ENCODE measurements around the gene JUP.

The JUP gene

DNA sequence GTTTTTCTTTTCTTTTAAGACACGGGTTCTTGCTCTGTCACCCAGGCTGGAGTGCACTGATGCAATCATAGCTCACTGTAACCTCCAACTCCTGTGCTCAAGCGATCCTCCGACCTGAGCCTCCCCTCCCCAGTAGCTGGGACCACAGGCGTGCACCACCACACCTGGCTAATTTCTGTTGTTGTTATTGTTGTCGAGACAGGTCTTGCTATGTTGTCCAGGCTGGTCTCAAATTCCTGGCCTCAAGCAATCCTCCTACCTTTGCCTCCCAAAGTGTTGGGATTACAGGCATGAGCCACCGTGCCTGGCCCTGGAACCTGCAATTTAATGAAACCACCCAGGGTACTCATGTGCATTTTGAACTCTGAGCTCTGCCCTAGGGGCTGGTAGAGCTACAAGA lies 24.1 kb downstream of the JUP start:
- TF ChIP-seq, protein P1, sequence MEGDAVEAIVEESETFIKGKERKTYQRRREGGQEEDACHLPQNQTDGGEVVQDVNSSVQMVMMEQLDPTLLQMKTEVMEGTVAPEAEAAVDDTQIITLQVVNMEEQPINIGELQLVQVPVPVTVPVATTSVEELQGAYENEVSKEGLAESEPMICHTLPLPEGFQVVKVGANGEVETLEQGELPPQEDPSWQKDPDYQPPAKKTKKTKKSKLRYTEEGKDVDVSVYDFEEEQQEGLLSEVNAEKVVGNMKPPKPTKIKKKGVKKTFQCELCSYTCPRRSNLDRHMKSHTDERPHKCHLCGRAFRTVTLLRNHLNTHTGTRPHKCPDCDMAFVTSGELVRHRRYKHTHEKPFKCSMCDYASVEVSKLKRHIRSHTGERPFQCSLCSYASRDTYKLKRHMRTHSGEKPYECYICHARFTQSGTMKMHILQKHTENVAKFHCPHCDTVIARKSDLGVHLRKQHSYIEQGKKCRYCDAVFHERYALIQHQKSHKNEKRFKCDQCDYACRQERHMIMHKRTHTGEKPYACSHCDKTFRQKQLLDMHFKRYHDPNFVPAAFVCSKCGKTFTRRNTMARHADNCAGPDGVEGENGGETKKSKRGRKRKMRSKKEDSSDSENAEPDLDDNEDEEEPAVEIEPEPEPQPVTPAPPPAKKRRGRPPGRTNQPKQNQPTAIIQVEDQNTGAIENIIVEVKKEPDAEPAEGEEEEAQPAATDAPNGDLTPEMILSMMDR (IDR thresholded peaks at IDR 0.05; ENCODE audit: control extremely low read depth, extremely low read depth, low read depth, missing control alignments) = no peak
- CTCF ChIA-PET = no interaction called here
- DNase-seq (ENCODE audit: extremely low spot score) = no peak
- POLR2A ChIA-PET = interaction anchor here (0.5 kb wide), 1 partner anchor 14 kb away, joined by 3 read pairs; no protein-coding TSS in a partner anchor

DNA sequence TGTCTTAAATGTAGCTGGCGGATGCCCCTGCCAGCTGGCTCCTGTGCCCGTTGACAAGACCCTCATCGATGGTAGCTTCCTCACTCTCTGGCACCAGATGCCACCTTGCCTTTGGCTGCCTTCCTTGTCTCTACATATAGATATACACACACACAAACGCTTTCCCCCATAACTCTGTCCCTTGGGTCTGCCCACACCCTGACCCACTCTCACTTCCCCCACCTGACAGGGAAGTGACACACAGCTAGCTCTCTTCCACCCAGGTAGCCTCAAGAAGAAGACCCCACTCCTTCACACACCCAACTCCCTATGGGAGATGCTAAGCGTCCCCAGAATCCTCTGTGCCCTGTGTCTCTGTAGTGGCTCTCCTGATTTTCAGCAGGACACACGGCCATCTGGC lies 25.6 kb downstream of the JUP start:
- ChIA-PET CTCF (interaction anchor here (1.7 kb wide), 1 partner anchor 28 kb away, joined by 4 read pairs; no protein-coding TSS in a partner anchor), POLR2A (no interaction called here)

DNA sequence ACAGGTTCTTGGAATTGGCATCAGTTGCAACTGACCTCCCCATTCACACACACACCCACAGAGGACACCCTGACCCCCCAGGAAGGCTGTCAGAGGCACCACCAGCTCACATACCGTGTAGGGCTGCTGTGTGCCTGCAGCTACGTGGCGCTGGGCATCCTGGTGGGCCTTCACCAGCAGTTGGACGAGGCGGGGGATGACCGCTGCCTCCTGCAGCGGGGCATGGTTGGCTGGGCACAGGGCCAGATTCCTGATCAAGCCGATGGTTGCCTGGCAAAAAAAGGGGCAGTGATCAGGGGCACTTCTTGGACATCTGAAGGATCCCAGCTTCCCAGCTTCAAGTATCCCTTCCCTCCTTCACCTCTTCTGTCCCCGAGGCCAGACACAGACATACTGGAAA lies 27.9 kb downstream of the JUP start:
- POLR2A ChIA-PET = no interaction called here
- no peak for DNase-seq (ENCODE audit: extremely low spot score)
- TF ChIP-seq, protein P1 (IDR thresholded peaks at IDR 0.05; ENCODE audit: control extremely low read depth, extremely low read depth, low read depth, missing control alignments) = no peak
- CTCF ChIA-PET = no interaction called here

More for the DNA sequence above, 25.6 kb downstream of the JUP start:
- no peak for DNase-seq (ENCODE audit: extremely low spot score)
- TF ChIP-seq, protein P1 (IDR thresholded peaks at IDR 0.05; ENCODE audit: control extremely low read depth, extremely low read depth, low read depth, missing control alignments) = no peak

DNA sequence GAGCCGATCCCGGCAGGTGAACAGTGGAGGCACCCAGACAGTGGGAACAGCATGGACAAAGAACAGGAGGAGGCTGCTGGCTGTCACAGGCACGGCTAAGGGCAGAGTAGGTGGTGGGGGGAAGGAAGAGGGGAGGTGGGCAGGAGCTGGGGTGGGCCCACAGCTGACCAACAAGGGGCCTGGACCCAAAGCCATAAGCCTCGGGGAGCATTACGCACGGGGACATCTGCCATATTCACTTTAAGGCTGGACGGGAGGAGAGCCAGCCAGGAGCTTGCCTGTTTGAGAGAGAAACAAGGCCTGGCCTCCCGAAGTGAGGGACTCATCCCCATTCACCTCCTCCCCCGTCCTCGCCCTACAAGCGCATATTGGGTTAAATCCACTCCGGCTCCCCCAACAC lies 32.4 kb downstream of the JUP start:
- ChIA-PET POLR2A (no interaction called here), CTCF (interaction anchor here (1.3 kb wide), 1 partner anchor 16 kb away, joined by 4 read pairs; no protein-coding TSS in a partner anchor)
- DNase-seq (ENCODE audit: extremely low spot score) = no peak
- TF ChIP-seq, protein P1 (IDR thresholded peaks at IDR 0.05; ENCODE audit: control extremely low read depth, extremely low read depth, low read depth, missing control alignments) = no peak

DNA sequence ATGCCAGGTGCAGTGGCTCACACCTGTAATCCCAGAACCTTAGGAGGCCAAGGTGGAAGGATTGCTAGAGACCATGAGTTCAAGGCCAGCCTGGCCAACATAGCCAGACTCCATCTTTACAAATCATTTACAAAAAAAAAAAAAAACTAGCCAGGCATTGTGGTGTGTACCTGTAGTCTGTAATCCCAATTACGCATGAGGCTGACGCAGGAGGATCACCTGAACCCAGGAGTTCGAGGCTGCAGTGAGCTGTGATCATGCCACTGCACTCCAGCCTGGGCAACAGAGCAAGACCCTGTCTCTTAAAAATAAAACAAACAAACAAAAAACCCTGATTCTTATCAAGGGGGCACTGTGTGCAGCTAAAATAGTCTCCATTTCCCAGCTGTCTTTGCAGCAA lies 35.2 kb downstream of the JUP start:
- no peak for DNase-seq (ENCODE audit: extremely low spot score)
- ChIA-PET CTCF (interaction anchor here (1.8 to 2.1 kb wide), 3 partner anchors 13 to 50 kb away, joined by 4 to 10 read pairs (median 6); no protein-coding TSS in a partner anchor), POLR2A (no interaction called here)
- TF ChIP-seq, protein P1 (IDR thresholded peaks at IDR 0.05; ENCODE audit: control extremely low read depth, extremely low read depth, low read depth, missing control alignments) = no peak

DNA sequence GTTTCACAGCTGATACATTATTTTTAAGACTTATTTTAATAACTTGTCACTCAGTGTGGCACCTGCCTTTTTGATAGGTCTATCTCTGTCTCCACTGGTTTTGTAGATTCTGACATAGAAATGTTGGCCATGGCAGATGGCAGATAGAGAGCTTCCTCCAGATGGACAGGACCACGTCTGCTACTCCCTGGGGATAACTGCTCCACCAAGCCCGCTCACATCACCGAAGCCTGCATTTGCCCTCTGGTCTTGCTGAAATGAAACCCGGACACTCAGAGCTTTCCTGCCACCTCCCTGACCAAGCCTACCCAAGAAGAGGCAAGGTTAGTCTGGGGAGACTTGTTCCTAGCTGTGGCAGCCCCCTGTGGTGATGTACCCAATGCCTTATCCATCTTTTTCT lies 35.6 kb downstream of the JUP start:
- TF ChIP-seq, protein P1 (IDR thresholded peaks at IDR 0.05; ENCODE audit: control extremely low read depth, extremely low read depth, low read depth, missing control alignments) = no peak
- CTCF ChIA-PET = interaction anchor here (1.8 to 2.1 kb wide), 3 partner anchors 13 to 51 kb away, joined by 4 to 10 read pairs (median 6); no protein-coding TSS in a partner anchor
- no peak for DNase-seq (ENCODE audit: extremely low spot score)
- POLR2A ChIA-PET = no interaction called here
